Measurements from ENCODE around the gene SLC25A13.

Gene SLC25A13

DNA sequence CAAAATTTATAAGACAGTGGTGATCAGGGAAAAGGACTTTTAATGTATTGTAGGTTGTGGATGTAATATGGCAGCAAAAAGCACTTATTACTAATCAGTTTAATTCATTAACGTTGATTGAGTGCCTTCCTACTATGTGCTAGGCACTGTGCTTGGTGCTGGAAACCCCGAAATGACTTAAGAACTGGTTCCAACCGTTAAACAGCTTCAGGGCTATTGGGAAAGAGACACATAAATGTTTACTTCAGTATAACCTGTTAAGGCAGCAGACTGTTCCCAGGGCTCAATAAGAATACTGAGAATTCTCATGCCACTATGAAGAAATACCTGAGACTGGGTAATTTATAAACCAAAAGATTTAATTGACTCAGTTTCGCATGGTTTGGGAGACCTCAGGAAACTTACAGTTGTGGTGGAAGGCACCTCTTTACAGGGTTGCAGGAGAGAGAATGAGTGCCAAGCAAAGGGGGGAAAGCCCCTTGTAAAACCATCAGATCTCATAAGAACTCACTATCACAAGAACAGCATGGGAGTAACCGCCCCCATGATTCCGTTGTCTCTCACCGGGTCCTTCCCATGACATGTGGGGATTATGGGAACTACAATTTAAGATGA lies 1.1 kb upstream of the SLC25A13 start:
- no peak for DNase-seq

DNA sequence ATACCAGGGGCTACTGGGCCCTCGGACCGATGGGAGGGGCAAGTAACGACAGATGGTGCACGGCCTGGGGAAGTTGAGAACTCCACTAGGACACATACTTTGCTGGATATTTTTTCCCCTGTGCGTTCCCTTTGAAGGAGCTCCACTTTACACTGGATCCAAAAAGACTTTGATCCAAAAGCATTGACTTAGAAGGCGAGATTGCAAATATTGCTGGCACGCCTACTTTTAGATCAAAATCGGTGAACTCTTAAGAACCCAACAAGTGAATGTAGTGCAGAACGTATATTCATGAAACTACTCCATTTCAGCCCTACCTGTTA lies 436 bp upstream of the SLC25A13 start:
- DNase-seq = no peak

GRCh38 chr7:96321031-96321657 lies 754 bp downstream of the SLC25A13 start:
- DNase-seq = peak; percentile 96

DNA sequence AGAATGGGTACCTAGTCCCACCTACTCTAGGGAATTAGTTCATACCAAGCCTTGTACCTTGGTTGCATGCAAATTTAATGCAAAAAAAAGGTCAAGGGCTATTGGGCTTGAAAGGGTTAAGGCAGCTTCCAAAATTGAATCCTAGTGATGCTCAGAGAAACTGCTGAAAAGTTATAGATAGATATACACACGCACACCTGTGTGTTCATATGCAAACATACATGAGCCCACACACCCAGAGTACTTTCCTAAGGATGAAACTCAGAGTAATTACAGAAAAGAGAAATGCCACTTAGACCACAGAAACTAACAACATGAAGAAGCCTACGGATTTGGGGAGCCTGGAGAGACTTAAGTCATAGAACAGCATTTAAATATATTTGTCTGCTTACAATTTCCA lies 1.5 kb downstream of the SLC25A13 start:
- no peak for DNase-seq

DNA sequence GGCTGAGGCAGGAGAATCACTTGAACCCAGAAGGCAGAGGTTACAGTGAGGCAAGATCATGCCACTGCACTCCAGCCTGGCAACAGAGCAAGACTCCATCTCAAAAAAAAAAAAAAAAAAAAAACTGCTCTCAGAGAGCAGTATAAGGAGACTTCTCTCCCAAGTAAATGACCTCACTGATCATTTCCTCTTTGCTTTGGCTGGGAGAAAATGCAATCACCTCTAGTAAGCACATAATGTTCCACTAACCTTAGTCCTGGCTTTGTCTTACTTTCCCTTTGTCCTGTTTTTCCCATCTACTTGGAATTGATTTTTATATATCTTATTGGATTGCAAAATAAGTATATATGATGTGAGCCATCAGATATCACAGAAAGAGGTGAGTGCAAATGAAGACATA lies 2.5 kb downstream of the SLC25A13 start:
- no peak for DNase-seq

DNA sequence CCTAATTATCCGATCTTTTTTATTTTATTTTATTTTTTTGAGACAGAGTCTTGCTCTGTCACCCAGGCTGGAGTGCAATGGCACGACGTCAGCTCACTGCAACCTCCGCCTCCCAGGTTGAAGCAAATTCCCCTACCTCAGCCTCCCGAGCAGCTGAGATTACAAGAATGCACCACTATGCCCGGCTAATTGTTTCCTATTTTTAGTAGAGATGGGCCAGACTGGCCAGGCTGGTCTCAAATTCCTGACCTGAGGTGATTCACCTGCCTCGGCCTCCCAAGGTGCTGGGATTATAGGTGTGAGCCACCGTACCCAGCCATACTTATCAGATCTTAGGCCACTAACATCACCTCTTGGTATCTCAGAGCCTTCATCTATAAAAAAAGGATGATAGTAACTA lies 4.9 kb downstream of the SLC25A13 start:
- peak; percentile 92 for DNase-seq

- no peak for DNase-seq
Measured at GRCh38 chr7:96315125-96315512, 6.8 kb downstream of the SLC25A13 start.

DNA sequence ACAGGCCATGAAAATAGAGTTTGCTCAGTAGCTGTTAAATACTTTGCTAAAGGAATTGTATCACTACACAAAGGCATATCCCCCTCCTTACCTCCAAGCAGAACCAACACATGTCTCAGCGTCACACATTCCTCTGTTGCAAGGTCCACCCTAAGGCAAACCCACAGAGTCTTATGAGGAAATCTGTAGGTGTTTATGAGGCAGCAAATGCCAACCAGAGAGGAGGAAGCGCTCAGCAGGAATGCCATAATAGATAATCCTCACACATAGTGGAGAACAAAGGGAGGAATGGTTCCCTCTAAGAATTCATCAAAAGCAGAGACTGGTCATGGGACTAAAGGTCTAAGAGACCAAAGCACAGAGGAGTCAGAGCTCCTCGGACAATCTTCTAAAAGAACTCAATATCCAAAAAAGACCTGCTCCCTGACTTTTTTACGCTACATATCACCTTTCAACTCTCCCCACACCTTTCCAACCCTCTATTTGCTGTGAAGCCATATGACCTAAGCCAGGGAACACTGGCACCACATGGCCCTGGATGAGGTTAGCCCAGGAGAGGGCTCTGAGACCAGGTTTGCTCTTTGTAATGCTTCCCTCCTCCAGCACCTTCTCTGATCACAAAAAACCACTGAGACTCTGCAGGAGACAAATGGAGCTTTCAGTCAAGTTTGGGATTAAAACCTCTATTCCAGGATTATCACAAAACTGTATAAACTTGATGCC lies 7.3 kb downstream of the SLC25A13 start:
- peak; percentile 86 for DNase-seq

- no peak for DNase-seq
Measured at GRCh38 chr7:96313940-96314339, 8.0 kb downstream of the SLC25A13 start.

DNA sequence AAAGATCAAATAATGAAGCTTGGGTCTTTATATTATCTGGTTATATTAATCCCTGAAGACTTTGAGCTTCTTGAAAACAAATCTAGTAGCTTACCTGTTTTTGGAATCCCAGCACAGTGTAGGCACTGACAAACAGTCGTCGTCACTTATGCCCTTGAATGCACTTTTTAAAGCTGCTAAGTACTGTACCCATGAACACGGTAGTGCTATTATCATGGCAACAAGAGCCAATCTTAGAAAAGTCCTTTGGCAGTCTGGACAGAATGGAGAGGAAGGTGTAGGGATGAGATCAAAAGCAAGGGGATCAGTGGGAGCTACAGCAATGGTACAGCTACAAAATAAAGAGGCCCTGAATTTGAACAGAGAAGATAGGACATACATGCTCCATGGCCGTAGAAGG lies 9.4 kb downstream of the SLC25A13 start:
- no peak for DNase-seq

- DNase-seq = no peak
Measured at GRCh38 chr7:96311967-96312366, 9.9 kb downstream of the SLC25A13 start.

- DNase-seq = no peak
Measured at GRCh38 chr7:96310110-96310509, 11.8 kb downstream of the SLC25A13 start.

DNA sequence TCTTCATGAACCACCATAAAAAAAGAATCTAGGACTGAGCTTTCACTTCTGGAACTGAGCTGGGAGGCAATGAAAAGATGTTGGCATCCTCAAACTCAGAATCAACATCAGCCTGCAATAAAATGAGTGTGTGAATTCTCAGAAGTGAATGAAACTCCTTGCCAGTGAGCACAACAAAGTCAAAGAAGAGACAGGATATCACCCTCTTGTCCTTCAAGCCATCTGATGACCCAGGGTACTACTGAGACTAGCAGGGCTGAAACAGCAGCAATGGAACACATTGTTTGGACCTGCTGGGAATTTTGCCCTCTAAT lies 13.0 kb downstream of the SLC25A13 start:
- DNase-seq = no peak

GRCh38 chr7:96308253-96308949 lies 13.5 kb downstream of the SLC25A13 start:
- peak; percentile 29 for DNase-seq

- no peak for DNase-seq
Measured at GRCh38 chr7:96306385-96307125, 15.3 kb downstream of the SLC25A13 start.

DNA sequence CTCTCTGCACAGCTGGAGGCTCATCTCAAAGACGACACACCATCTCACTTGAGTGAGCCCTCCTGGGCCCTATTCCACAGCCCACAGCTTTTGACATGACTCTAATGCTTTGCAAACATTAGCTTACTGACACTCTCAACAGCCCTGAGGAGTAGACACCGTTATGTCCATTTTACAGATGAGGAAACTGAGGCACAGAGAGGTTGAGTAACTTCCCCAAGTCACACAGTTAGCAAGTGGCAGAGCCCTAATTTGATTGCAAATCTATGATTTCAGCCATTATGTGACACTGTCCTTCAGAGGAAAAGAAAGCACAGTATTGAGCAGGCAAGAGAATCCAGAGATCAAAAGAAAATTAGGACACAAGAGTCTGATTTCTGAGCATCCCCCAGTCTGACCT lies 16.0 kb downstream of the SLC25A13 start:
- no peak for DNase-seq

- DNase-seq = no peak
Measured at GRCh38 chr7:96304573-96304972, 17.3 kb downstream of the SLC25A13 start.

DNA sequence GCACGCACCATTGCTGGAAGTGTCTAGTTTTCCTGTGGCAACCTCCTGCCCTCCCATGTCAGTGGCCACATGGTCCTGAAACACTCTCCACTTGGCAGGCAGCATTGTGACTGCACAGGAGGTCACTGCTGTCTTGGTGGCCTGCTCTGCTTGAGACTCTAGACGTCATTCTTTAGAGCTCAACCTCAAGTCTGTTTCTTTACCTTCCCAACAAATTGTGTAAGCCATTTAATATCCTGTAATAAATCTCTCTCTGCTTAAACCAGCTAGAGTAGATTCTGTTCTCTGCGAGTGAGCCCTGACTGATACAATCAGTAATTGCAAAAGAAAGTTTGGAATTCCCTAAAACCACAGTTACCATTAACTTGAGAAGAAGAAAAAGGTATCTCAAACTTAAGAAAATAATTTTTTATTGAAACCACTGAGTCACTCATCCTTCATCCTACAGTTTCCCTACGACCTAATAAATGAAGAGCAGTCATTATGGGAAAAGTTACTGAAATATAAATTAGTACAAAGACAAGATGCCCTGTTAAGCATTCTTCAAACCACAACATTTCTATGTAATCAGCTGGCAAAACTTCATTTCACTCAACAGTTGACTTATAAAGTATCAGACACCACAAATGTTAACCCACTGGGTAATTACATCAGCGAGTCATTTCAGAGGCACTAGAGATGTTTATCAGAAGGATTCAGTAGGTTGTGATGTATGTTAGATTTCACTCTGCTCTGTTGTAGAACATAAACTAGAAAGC lies 18.0 kb downstream of the SLC25A13 start:
- DNase-seq = no peak

- no peak for DNase-seq
Measured at GRCh38 chr7:96303105-96303685, 18.7 kb downstream of the SLC25A13 start.

DNA sequence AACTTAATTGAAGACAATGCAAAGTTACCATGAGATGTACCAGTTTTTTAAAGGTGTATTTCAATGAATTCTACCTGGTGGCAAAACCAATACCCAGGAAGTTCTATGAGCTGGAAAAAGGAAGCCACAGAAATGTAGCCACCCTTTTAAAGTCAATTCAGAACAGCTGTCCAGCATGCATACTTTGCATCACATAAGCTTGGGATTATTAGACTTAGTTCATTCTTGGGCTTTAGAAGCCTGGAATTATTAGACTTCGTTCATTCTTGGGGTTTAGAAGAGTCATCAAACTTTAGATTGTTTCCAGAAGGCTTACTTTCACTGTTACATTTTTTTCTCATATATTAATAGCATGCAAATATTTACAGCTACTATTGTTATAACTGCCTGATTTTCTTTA lies 20.9 kb downstream of the SLC25A13 start:
- DNase-seq = no peak

DNA sequence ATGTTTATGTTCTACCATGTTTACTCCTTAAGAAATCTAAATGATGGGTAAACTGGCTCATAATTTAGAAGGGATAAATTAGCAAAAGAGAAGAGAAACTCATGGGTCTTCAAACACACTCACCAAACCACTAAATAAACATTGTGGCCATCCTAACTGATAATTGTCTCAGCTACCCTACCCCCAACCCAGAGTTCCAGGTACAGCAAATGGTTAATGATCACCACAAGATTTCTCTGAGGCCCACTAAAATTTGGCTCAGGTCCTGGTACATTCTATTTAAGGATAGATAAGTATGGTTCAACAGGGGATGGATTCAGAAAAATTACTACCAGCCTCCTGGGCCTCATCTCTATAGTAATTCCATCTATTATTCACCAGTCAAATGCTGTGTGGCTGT lies 21.4 kb downstream of the SLC25A13 start:
- no peak for DNase-seq

GRCh38 chr7:96299496-96299895 lies 22.4 kb downstream of the SLC25A13 start:
- no peak for DNase-seq
